Astrocyte (in vitro differentiated cells and primary cell): Measurements from ENCODE around the gene ZNF284. TPM values are rescaled to one million over a fixed set of nuclear protein-coding genes. Genes with fewer than 3 reads are reported as not detected.

Experiments
- DNase-seq: peaks from one replicate; pipeline ENCODE4 v3.0.0-alpha.2; 2010; ENCODE audit warnings: low read depth
- FAIRE-seq: peaks from 2 replicates; lab custom pipeline; 2011; peaks lifted over from hg19 to GRCh38; lab: Jason Lieb, UNC
- H2AFZ ChIP-seq: 2 replicates; pipeline ENCODE4 v1.6.0; 2012; ENCODE audit warnings: low read depth, low read length, inconsistent platforms
- H3K27ac ChIP-seq: 2 replicates; pipeline ENCODE4 v1.5.1; 2011; ENCODE audit warnings: low read depth, low read length, inconsistent platforms
- H3K27me3 ChIP-seq: 2 replicates; pipeline ENCODE4 v1.6.0; 2011; ENCODE audit warnings: low read length, inconsistent platforms; ENCODE audit not compliant: insufficient read depth
- H3K36me3 ChIP-seq: 2 replicates; pipeline ENCODE4 v1.5.1; 2011; ENCODE audit warnings: low read length, inconsistent platforms; ENCODE audit not compliant: insufficient read depth
- H3K4me1 ChIP-seq: 2 replicates; pipeline ENCODE4 v1.5.1; 2011; ENCODE audit warnings: low read length, inconsistent platforms; ENCODE audit not compliant: insufficient read depth
- H3K4me2 ChIP-seq: 2 replicates; pipeline ENCODE4 v1.6.0; 2012; ENCODE audit warnings: low read length, inconsistent platforms
- H3K4me3 ChIP-seq: 2 replicates; pipeline ENCODE4 v1.5.1; 2011; ENCODE audit warnings: low read depth, mild to moderate bottlenecking, low read length, inconsistent platforms; ENCODE audit not compliant: insufficient read depth
- H3K79me2 ChIP-seq: 2 replicates; pipeline ENCODE4 v1.6.0; 2012; ENCODE audit warnings: mild to moderate bottlenecking, low read length, inconsistent platforms; ENCODE audit not compliant: insufficient read depth
- H3K9ac ChIP-seq: 2 replicates; pipeline ENCODE4 v1.6.0; 2012; ENCODE audit warnings: mild to moderate bottlenecking, low read length, inconsistent platforms
- H3K9me3 ChIP-seq: 2 replicates; pipeline ENCODE4 v1.5.1; 2012; ENCODE audit warnings: low read depth, mild to moderate bottlenecking, low read length, inconsistent platforms; ENCODE audit not compliant: insufficient read depth
- H4K20me1 ChIP-seq: 2 replicates; pipeline ENCODE4 v1.6.0; 2012; ENCODE audit warnings: low read length, inconsistent platforms; ENCODE audit not compliant: insufficient read depth
- H3K27ac Mint-ChIP-seq: one replicate; pipeline ENCODE4 v1.8.0; 2021; ENCODE audit warnings: mild to moderate bottlenecking, mixed read lengths; ENCODE audit not compliant: unreplicated experiment
- H3K27me3 Mint-ChIP-seq: one replicate; pipeline ENCODE4 v1.8.0; 2021; ENCODE audit warnings: low read depth, mixed read lengths; ENCODE audit not compliant: unreplicated experiment
- H3K36me3 Mint-ChIP-seq: one replicate; pipeline ENCODE4 v1.8.0; 2021; ENCODE audit warnings: low read depth, mixed read lengths; ENCODE audit not compliant: unreplicated experiment
- H3K4me1 Mint-ChIP-seq: one replicate; pipeline ENCODE4 v1.8.0; 2021; ENCODE audit warnings: low read depth, mixed read lengths; ENCODE audit not compliant: unreplicated experiment
- H3K4me3 Mint-ChIP-seq: one replicate; pipeline ENCODE4 v1.8.0; 2021; ENCODE audit warnings: mild to moderate bottlenecking, moderate library complexity, mixed read lengths; ENCODE audit not compliant: unreplicated experiment
- H3K9me3 Mint-ChIP-seq: one replicate; pipeline ENCODE4 v1.8.0; 2021; ENCODE audit warnings: mild to moderate bottlenecking, mixed read lengths; ENCODE audit not compliant: unreplicated experiment
- CTCF ChIP-seq: IDR thresholded peaks from 2 replicates; pipeline ENCODE4 v1.5.1; 2011; ENCODE audit warnings: low read depth, mild to moderate bottlenecking, inconsistent platforms, low read length, moderate library complexity; ENCODE audit not compliant: insufficient read depth
- EZH2 ChIP-seq: IDR thresholded peaks from 2 replicates; pipeline ENCODE4 v1.6.1; 2012; ENCODE audit warnings: mild to moderate bottlenecking, low read length, inconsistent platforms; ENCODE audit not compliant: insufficient read depth
- total RNA-seq: library from RNA; stranded (reverse); gene quantifications from 2 replicates; pipeline ENCODE4 v1.2.1, GENCODE V29; 2021

Gene ZNF284
- total RNA-seq, 1 donor from 2014 or later: 3.7 TPM

GRCh38 chr19:44051650-44052402 is 20.1 kb upstream of the ZNF284 start, which contains the start of gene ZNF223:
Gene ZNF223 (plus strand): TSS chr19:44052036. CDS start chr19:44055177, 3,141 bp downstream.
- FAIRE-seq: peak; percentile 60
- H3K36me3 Mint-ChIP-seq: peaks cover 16% of the 10 kb centered on the region

GRCh38 chr19:44055870-44056269 is 16.1 kb upstream of the ZNF284 start:
- Mint-ChIP-seq H3K4me3 (no peak overlapping the region), H3K4me1 (peaks cover 5% of the 10 kb centered on the region), H3K36me3 (peaks cover 41% of the 10 kb centered on the region), H3K27ac (no peak overlapping the region), H3K9me3 (peaks cover 8% of the 10 kb centered on the region), H3K27me3 (no peaks in the 10 kb centered on the region)
- Histone ChIP-seq H3K9ac (no peak overlapping the region), H3K27ac (no peak overlapping the region), H3K79me2 (peaks cover 16% of the 10 kb centered on the region), H3K4me3 (no peak overlapping the region), H3K27me3 (no peaks in the 10 kb centered on the region), H3K36me3 (no peaks in the 10 kb centered on the region), H3K4me2 (no peak overlapping the region), H3K4me1 (peaks cover 12% of the 10 kb centered on the region), H2AFZ (no peak overlapping the region), H3K9me3 (peaks cover 5% of the 10 kb centered on the region), H4K20me1 (no peaks in the 10 kb centered on the region)
- DNase-seq (no peak), FAIRE-seq (no peak)
- TF ChIP-seq EZH2 (no peak), CTCF (no peak)

More at GRCh38 chr19:44051650-44052402, 20.1 kb upstream of the ZNF284 start, which contains the start of gene ZNF223:
- DNase-seq: peak; percentile 88
- H2AFZ ChIP-seq: peak within 1 kb of the TSS; percentile 98
- H3K4me3 Mint-ChIP-seq: peak within 1 kb of the TSS; percentile 100
- H3K27ac ChIP-seq: peak within 1 kb of the TSS; percentile 23
- no peaks in the 10 kb centered on the region for H4K20me1 ChIP-seq
- H3K27me3 Mint-ChIP-seq: peaks cover 14% of the 10 kb centered on the region
- no peak for TF ChIP-seq EZH2
- no peak for TF ChIP-seq CTCF
- peak within 1 kb of the TSS; percentile 96 for H3K4me2 ChIP-seq
- peaks cover 2% of the 10 kb centered on the region for H3K27me3 ChIP-seq
- peak within 1 kb of the TSS; percentile 92 for H3K4me3 ChIP-seq
- peaks cover 12% of the 10 kb centered on the region for H3K4me1 ChIP-seq
- H3K36me3 ChIP-seq: no peaks in the 10 kb centered on the region
- H3K27ac Mint-ChIP-seq: peak within 1 kb of the TSS; percentile 99
- peaks cover 5% of the 10 kb centered on the region for H3K4me1 Mint-ChIP-seq
- peaks cover 16% of the 10 kb centered on the region for H3K79me2 ChIP-seq
- peaks cover 8% of the 10 kb centered on the region for H3K9me3 Mint-ChIP-seq
- H3K9ac ChIP-seq: peak within 1 kb of the TSS; percentile 88
- peaks cover 5% of the 10 kb centered on the region for H3K9me3 ChIP-seq

- H3K4me1 ChIP-seq: no peaks in the 10 kb centered on the region
- no peak overlapping the region for H3K27ac Mint-ChIP-seq
- DNase-seq (no peak), FAIRE-seq (no peak)
- H3K4me3 ChIP-seq: no peak overlapping the region
- H3K4me2 ChIP-seq: no peak overlapping the region
- H3K9me3 Mint-ChIP-seq: peaks cover 8% of the 10 kb centered on the region
- H3K27me3 ChIP-seq: no peaks in the 10 kb centered on the region
- H2AFZ ChIP-seq: no peak overlapping the region
- H3K36me3 ChIP-seq: peaks cover 19% of the 10 kb centered on the region
- H3K27ac ChIP-seq: no peak overlapping the region
- TF ChIP-seq EZH2: no peak
- no peak for TF ChIP-seq CTCF
- H3K4me1 Mint-ChIP-seq: no peaks in the 10 kb centered on the region
- H3K4me3 Mint-ChIP-seq: no peak overlapping the region
- H4K20me1 ChIP-seq: no peaks in the 10 kb centered on the region
- peaks cover 55% of the 10 kb centered on the region for H3K36me3 Mint-ChIP-seq
- peaks cover 5% of the 10 kb centered on the region for H3K9me3 ChIP-seq
- no peak overlapping the region for H3K9ac ChIP-seq
- H3K79me2 ChIP-seq: peaks cover 3% of the 10 kb centered on the region
- H3K27me3 Mint-ChIP-seq: no peaks in the 10 kb centered on the region
These were observed 12.7 kb upstream of the ZNF284 start for GRCh38 chr19:44059229-44059628.
